ENCODE data around the gene GHDC. TPM values are rescaled to one million over a fixed set of nuclear protein-coding genes. Genes with fewer than 3 reads are reported as not detected.

The GHDC gene
- total RNA-seq, 2 experiments from 2014 or later: 6.8 to 8.3 TPM

DNA sequence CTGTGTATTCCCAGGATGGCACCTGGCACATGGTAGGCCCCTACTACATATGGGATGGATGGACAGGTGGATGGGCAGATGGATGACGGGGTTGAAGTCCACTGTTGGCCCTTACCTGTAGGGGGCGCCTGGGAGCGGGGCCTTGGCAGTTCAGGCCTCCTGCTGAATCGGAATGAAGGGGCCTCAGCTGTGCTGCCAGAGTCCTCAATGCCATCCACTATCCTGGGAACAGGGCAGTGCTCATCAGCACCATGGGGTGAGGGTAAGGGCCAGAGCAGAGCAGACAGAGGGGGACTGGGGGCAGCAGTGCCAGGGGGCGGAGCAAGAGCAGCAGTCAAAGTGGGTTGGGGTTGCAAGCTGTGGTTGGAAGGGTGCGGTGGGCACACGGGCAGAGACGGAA is 31.2 kb downstream of the GHDC start:
- DNase-seq: peak in 3 of 14 experiments; percentile 45 to 48 (median 47)
- intact Hi-C loops (cut with DNase I, micrococcal nuclease): no loop called here
- ChIA-PET CTCF (no interaction called here), POLR2A (no interaction called here)
- Histone ChIP-seq H3K9me3 (ENCODE audit: control insufficient read depth in 1 of 2, insufficient read depth in 1 of 2, low read length in 2 of 2) (no peaks in the 10 kb centered on the region), H3K27me3 (ENCODE audit: control insufficient read depth in 1 of 2, insufficient read depth in 2 of 2, low read length in 2 of 2) (no peaks in the 10 kb centered on the region), H3K27ac (ENCODE audit: low read depth in 1 of 2, low read length in 2 of 2) (no peak overlapping the region), H3K4me1 (ENCODE audit: insufficient read depth, low read length) (no peaks in the 10 kb centered on the region), H3K36me3 (ENCODE audit: insufficient read depth, low read length) (no peaks in the 10 kb centered on the region), H3K4me3 (ENCODE audit: low read length) (no peak overlapping the region)
- Mint-ChIP-seq H3K4me3 (no peak overlapping the region), H3K27me3 (no peaks in the 10 kb centered on the region), H3K4me1 (ENCODE audit: low read depth) (no peaks in the 10 kb centered on the region), H3K27ac (no peak overlapping the region), H3K9me3 (no peaks in the 10 kb centered on the region), H3K36me3 (ENCODE audit: low read depth) (no peaks in the 10 kb centered on the region)
- no peak for TF ChIP-seq CTCF (IDR thresholded peaks at IDR 0.05)
- ATAC-seq (ENCODE audit: poor library complexity): no peak

DNA sequence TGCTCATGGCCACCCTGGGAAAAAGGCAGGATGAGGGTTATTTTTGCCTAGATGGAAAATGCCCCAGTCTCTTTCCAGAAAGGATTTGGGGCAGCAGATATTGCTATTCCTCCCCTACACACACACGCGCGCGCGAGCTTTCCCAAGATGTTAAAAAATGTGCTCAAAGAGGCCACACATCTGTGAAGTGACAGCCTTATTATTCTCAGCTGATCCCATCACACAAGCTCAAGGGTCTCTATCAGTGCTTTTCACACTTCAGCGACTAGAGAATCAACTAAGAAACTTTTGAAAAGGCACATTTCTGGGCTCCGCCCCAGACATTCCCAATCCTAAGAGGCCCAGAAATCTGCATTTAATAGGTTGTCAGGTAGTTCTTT is 33.8 kb downstream of the GHDC start:
- no peak for TF ChIP-seq CTCF (IDR thresholded peaks at IDR 0.05)
- H3K27ac ChIP-seq (ENCODE audit: low read depth in 1 of 2, low read length in 2 of 2): no peak overlapping the region
- intact Hi-C loops (cut with DNase I, micrococcal nuclease): no loop called here
- ATAC-seq (ENCODE audit: poor library complexity) (no peak), DNase-seq (no peak)
- Mint-ChIP-seq H3K27ac (no peak overlapping the region), H3K27me3 (no peaks in the 10 kb centered on the region), H3K4me1 (ENCODE audit: low read depth) (peaks cover 6% of the 10 kb centered on the region), H3K36me3 (ENCODE audit: low read depth) (no peaks in the 10 kb centered on the region), H3K9me3 (no peaks in the 10 kb centered on the region), H3K4me3 (no peak overlapping the region)
- H3K9me3 ChIP-seq (ENCODE audit: control insufficient read depth in 1 of 2, insufficient read depth in 1 of 2, low read length in 2 of 2): peaks cover 0 to 3% of the 10 kb centered on the region in 2 experiments
- H3K36me3 ChIP-seq (ENCODE audit: insufficient read depth, low read length): no peaks in the 10 kb centered on the region
- H3K4me3 ChIP-seq (ENCODE audit: low read length): no peak overlapping the region
- H3K4me1 ChIP-seq (ENCODE audit: insufficient read depth, low read length): peaks cover 2% of the 10 kb centered on the region
- ChIA-PET CTCF (no interaction called here), POLR2A (no interaction called here)
- no peaks in the 10 kb centered on the region for H3K27me3 ChIP-seq (ENCODE audit: control insufficient read depth in 1 of 2, insufficient read depth in 2 of 2, low read length in 2 of 2)

DNA sequence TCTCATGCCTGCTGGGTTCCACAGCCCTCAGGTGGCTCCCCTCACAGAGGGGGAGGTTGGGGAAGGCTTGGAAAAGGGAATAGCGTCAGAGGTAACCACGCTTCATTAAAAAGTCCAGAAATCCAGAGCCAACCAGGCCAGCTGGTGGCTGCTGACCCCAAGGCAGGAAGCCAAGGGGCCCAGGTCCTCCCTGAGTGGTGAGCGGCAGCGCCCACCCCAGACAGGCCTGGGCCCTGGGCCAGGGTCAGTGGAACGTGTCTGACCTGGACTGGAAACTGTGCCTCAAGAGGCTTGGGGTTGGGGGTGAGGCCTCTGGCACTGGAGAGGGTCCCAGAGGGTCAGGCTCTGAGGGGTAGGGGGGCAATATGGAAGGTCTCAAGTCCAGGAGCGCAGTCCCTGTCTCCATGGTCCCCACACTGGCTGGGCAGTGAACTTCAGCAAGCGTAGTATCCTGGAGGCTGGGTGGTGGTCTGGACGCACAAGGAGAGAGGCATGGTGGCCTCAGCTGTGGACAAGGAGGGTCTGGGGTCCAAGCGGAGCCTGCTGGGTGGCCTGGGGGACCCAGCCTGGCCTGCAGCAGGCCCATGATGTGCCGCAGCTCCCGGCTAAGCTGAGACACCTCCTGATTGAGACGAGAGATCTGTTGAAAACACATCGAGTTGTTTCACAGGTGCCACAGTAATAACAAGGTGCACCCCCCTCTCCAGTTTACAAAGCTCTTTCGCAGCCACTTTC is 34.3 kb downstream of the GHDC start:
- intact Hi-C loops (cut with DNase I, micrococcal nuclease): loop anchor here in 1 of 2 experiments (10.0 kb wide), 1 partner anchor 1325 kb away; the partner anchor contains the start of gene DHX8
- Mint-ChIP-seq H3K27me3 (no peaks in the 10 kb centered on the region), H3K36me3 (ENCODE audit: low read depth) (peaks cover 1% of the 10 kb centered on the region), H3K27ac (no peak overlapping the region), H3K9me3 (no peaks in the 10 kb centered on the region), H3K4me1 (ENCODE audit: low read depth) (peaks cover 9% of the 10 kb centered on the region), H3K4me3 (no peak overlapping the region)
- Histone ChIP-seq H3K4me1 (ENCODE audit: insufficient read depth, low read length) (peaks cover 7% of the 10 kb centered on the region), H3K27ac (ENCODE audit: low read depth in 1 of 2, low read length in 2 of 2) (no peak overlapping the region), H3K9me3 (ENCODE audit: control insufficient read depth in 1 of 2, insufficient read depth in 1 of 2, low read length in 2 of 2) (peaks cover 0 to 7% of the 10 kb centered on the region in 2 experiments), H3K27me3 (ENCODE audit: control insufficient read depth in 1 of 2, insufficient read depth in 2 of 2, low read length in 2 of 2) (no peaks in the 10 kb centered on the region), H3K36me3 (ENCODE audit: insufficient read depth, low read length) (no peaks in the 10 kb centered on the region), H3K4me3 (ENCODE audit: low read length) (no peak overlapping the region)
- TF ChIP-seq CTCF (IDR thresholded peaks at IDR 0.05): no peak
- CTCF ChIA-PET: no interaction called here
- ATAC-seq (ENCODE audit: poor library complexity) (no peak), DNase-seq (no peak)
- POLR2A ChIA-PET: no interaction called here

Data from CD4-positive, alpha-beta T cell (primary cell).